ENCODE measurements around the gene DYRK1A.
"Not testable (repeated sequence)": the region's sequence is repeated elsewhere in the genome, so short reads cannot be mapped to it uniquely, and the experiment has no call there.

Gene DYRK1A

GRCh38 chr21:37366482-37367316 lies at the start of gene DYRK1A:
Gene DYRK1A (plus strand): TSS chr21:37366773. CDS start chr21:37420375, 53,602 bp downstream.
- peak; percentile 98 for DNase-seq (ENCODE audit: extremely low read depth, low read depth)
- peak within 1 kb of the TSS; percentile 70 for H3K4me3 ChIP-seq (replicated peaks; ENCODE audit: low read depth, low read length)
- no peak for TF ChIP-seq CTCF (IDR thresholded peaks at IDR 0.05; ENCODE audit: low read depth, low read length, missing control alignments)

DNA sequence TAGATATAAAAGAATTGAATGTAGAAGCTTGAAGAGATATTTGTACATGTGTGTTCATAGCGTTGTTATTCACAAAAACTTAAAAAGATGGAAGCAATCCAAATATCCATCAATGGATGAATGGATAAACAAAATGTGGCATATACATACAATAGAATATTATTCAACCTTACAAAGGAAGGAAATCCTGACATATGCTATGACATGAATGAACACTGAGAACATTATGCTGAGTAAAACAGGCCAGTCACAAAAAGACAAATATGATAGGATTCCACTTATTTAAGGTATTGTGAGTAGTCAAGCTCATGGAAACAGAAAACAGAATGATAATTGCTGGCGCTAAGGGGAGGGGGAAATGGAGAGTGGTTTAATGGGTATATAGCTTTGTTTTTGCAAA lies 47.0 kb upstream of the DYRK1A start:
- H3K4me3 ChIP-seq (replicated peaks; ENCODE audit: low read depth, low read length): no peak overlapping the region
- no peak for TF ChIP-seq CTCF (IDR thresholded peaks at IDR 0.05; ENCODE audit: low read depth, low read length, missing control alignments)
- DNase-seq (ENCODE audit: extremely low read depth, low read depth): no peak

GRCh38 chr21:37322084-37322483 lies 44.5 kb upstream of the DYRK1A start:
- H3K4me3 ChIP-seq (replicated peaks; ENCODE audit: low read depth, low read length): no peak overlapping the region
- no peak for DNase-seq (ENCODE audit: extremely low read depth, low read depth)
- no peak for TF ChIP-seq CTCF (IDR thresholded peaks at IDR 0.05; ENCODE audit: low read depth, low read length, missing control alignments)

GRCh38 chr21:37324558-37324957 lies 42.0 kb upstream of the DYRK1A start:
- DNase-seq (ENCODE audit: extremely low read depth, low read depth): no peak
- H3K4me3 ChIP-seq (replicated peaks; ENCODE audit: low read depth, low read length): no peak overlapping the region
- no peak for TF ChIP-seq CTCF (IDR thresholded peaks at IDR 0.05; ENCODE audit: low read depth, low read length, missing control alignments)

DNA sequence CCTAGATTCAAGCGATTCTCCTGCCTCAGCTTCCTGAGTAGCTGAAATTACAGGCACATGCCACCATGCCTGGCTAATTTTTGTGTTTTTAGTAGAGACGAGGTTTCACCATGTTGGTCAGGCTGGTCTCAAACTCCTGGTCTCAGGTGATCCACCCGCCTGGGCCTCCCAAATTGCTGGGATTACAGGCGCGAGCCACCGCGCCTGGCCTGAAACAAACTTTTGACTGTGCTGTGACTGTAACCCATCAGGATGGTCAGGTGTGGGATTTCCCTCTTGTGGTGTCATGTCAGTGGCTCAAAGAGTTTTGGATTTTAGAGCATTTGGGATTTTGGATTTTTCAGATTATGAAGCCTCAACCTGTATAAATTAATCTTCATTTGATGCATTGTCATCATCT lies 38.4 kb upstream of the DYRK1A start:
- H3K4me3 ChIP-seq (replicated peaks; ENCODE audit: low read depth, low read length); DNase-seq (ENCODE audit: extremely low read depth, low read depth): not testable (repeated sequence)

- TF ChIP-seq CTCF (IDR thresholded peaks at IDR 0.05; ENCODE audit: low read depth, low read length, missing control alignments): no peak
- DNase-seq (ENCODE audit: extremely low read depth, low read depth): no peak
- no peak overlapping the region for H3K4me3 ChIP-seq (replicated peaks; ENCODE audit: low read depth, low read length)
These were observed 35.2 kb upstream of the DYRK1A start for GRCh38 chr21:37331411-37331810.

DNA sequence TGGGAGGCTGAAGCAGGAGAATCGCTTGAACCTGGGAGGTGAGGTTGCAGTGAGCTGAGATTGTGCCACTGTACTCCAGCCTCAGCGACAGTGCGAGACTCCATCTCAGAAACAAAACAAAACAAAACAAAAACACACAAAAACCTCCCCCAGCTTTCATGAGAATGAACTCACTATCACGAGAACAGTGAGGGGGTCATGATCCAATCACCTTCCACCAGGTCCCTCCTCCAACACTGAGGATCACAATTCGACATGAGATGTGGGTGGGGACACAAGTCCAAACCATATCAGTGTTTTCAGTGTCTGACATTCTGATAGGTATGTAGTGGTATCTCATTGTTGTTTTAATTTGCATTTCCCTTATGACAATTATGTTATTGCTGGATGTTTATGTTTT lies 31.5 kb upstream of the DYRK1A start:
- H3K4me3 ChIP-seq (replicated peaks; ENCODE audit: low read depth, low read length): no peak overlapping the region
- TF ChIP-seq CTCF (IDR thresholded peaks at IDR 0.05; ENCODE audit: low read depth, low read length, missing control alignments): no peak
- DNase-seq (ENCODE audit: extremely low read depth, low read depth): no peak
